HepG2 (cell line): ENCODE data around the gene PCSK2. TPM values are rescaled to one million over a fixed set of nuclear protein-coding genes. Genes with fewer than 3 reads are reported as not detected.

ENCODE experiments used
- EEA1 ChIP-seq: sonication (generic); formaldehyde crosslinking; IDR thresholded peaks from 2 replicates; pipeline ENCODE4 v1.5.1; 2020; ENCODE audit warnings: mild to moderate bottlenecking, missing genetic modification reagents, borderline replicate concordance
- FOXA3 ChIP-seq: IDR thresholded peaks from 2 replicates; pipeline ENCODE4 v1.6.1; 2016; ENCODE audit warnings: missing genetic modification reagents, missing compliant biosample characterization
- FOXO1 ChIP-seq: sonication (generic); formaldehyde crosslinking; IDR thresholded peaks from 2 replicates; pipeline ENCODE4 v1.4.0; 2020; ENCODE audit warnings: missing genetic modification reagents
- GATAD1 ChIP-seq: IDR thresholded peaks from 2 replicates; pipeline ENCODE4 v1.6.1; 2016; ENCODE audit warnings: missing genetic modification reagents, missing compliant biosample characterization
- HMG20A ChIP-seq: IDR thresholded peaks from 2 replicates; pipeline ENCODE4 v1.6.1; 2016; ENCODE audit warnings: borderline replicate concordance
- KLF9 ChIP-seq: IDR thresholded peaks from 2 replicates; pipeline ENCODE4 v1.6.1; 2016; ENCODE audit warnings: low read depth
- POLR2AphosphoS5 ChIP-seq: IDR thresholded peaks from 2 replicates; pipeline ENCODE4 v1.6.1; 2012; ENCODE audit warnings: low read depth, low read length
- RELA ChIP-seq: sonication (generic); formaldehyde crosslinking; IDR thresholded peaks from 2 replicates; pipeline ENCODE4 v1.4.0; 2020; ENCODE audit warnings: missing genetic modification reagents
- SOX13 ChIP-seq, 3 experiments: fragments of 450-650 bp in 1 of 3; sonication (generic) in 1 of 3; formaldehyde crosslinking in 1 of 3; IDR thresholded peaks in 2 of 3; conservative IDR thresholded peaks in 1 of 3; 2 replicates each; pipeline versions ENCODE4 v1.5.0 to v1.6.1; 2016 to 2020; ENCODE audit warnings: antibody characterized with exemption in 1 of 3, mild to moderate bottlenecking in 1 of 3, missing compliant biosample characterization in 1 of 3, missing genetic modification reagents in 1 of 3, moderate library complexity in 1 of 3
- YY1 ChIP-seq: IDR thresholded peaks from 2 replicates; pipeline ENCODE4 v1.6.1; 2011; ENCODE audit warnings: low read length, low read depth, moderate library complexity, mild to moderate bottlenecking; ENCODE audit not compliant: insufficient read depth, insufficient replicate concordance
- ZBTB7B ChIP-seq: sonication (generic); formaldehyde crosslinking; IDR thresholded peaks from 2 replicates; pipeline ENCODE4 v1.4.0; 2020; ENCODE audit warnings: missing genetic modification reagents
- ZNF629 ChIP-seq: sonication (generic); formaldehyde crosslinking; conservative IDR thresholded peaks from 2 replicates; pipeline ENCODE4 v1.5.0; 2020; ENCODE audit warnings: missing genetic modification reagents
- polyA plus RNA-seq, 8 experiments: library from polyadenylated mRNA; depleted of rRNA in 3 of 8; stranded (reverse) in 7 of 8; unstranded in 1 of 8; fragments of >200 nt; fragmentation: Illumina TruSeq in 4 of 8; extraction: Trizol in 4 of 8; gene quantifications; 2 replicates each; pipeline versions ENCODE4 v1.2.1 to v1.2.3, GENCODE V29; 2011 to 2016; ENCODE audit warnings: low read depth in 4 of 8, missing spikeins in 1 of 8, mixed read lengths in 1 of 8; ENCODE audit not compliant: insufficient read depth in 1 of 8
- total RNA-seq, 5 experiments: library from RNA; depleted of rRNA; stranded (reverse); fragments of >200 nt; fragmentation: Illumina TruSeq; extraction: Trizol; gene quantifications; 2 replicates each; pipeline ENCODE4 v1.2.3, GENCODE V29; 2016; ENCODE audit warnings: low read depth in 1 of 5
- TF ChIP-seq, protein P1 (sequence below): sonication (generic); formaldehyde crosslinking; IDR thresholded peaks from 2 replicates; pipeline ENCODE4 v1.4.0; 2020; ENCODE audit warnings: missing genetic modification reagents, borderline replicate concordance
- TF ChIP-seq, protein P2 (sequence below): sonication (generic); formaldehyde crosslinking; IDR thresholded peaks from 2 replicates; pipeline ENCODE4 v1.4.0; 2020; ENCODE audit warnings: mild to moderate bottlenecking, missing genetic modification reagents
- TF ChIP-seq, protein P3 (sequence below): sonication (generic); formaldehyde crosslinking; IDR thresholded peaks from 2 replicates; pipeline ENCODE4 v1.4.0; 2020; ENCODE audit warnings: missing genetic modification reagents
- TF ChIP-seq, protein P4 (sequence below): sonication (generic); formaldehyde crosslinking; IDR thresholded peaks from 2 replicates; pipeline ENCODE4 v1.9.0; 2021; ENCODE audit warnings: missing genetic modification reagents, borderline replicate concordance
- TF ChIP-seq, protein P5 (sequence below): sonication (generic); formaldehyde crosslinking; conservative IDR thresholded peaks from 2 replicates; pipeline ENCODE4 v1.4.0; 2020; ENCODE audit warnings: missing genetic modification reagents

Gene PCSK2
- total and polyA plus RNA-seq, 2 of the 13 experiments (the other 11 are each of a cell fraction or from before 2014, with no cell fraction given) = not detected

DNA sequence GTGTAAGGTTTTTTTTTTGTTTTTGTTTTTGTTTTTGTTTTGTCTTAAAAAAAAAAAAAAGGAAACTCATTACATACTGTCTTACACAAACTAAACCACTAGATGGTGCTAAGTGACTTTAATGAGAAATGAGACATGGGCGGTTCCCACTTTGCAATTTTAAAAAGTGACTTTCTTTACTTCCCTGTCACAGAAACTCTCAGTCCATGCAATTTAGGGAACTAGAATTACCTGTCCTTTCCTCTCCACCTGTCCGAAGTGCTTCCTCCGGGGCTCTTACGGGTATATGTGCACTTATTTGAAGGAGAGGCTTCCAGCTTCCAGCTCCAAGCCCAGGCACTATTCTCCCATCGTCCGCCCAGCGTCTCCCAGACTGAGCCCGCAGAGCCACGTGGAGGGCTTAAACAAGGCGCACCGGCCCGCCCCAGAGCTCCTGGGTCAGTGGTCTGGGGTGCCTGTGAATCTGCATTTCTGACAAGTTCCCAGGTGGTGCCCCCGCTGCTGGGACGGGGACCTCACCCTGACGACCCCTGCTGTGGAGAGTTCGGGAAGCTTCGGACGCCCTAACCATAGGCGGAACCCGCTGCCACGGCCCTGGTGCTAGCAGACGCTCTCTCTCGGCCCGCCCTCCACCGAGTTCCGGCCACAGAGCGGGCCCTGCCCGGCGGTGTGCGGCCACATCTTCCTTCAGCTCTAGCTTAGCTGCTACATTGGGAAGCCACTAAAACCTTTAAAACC, 278.2 kb downstream of the PCSK2 start (continued):
- TF ChIP-seq, protein P1, sequence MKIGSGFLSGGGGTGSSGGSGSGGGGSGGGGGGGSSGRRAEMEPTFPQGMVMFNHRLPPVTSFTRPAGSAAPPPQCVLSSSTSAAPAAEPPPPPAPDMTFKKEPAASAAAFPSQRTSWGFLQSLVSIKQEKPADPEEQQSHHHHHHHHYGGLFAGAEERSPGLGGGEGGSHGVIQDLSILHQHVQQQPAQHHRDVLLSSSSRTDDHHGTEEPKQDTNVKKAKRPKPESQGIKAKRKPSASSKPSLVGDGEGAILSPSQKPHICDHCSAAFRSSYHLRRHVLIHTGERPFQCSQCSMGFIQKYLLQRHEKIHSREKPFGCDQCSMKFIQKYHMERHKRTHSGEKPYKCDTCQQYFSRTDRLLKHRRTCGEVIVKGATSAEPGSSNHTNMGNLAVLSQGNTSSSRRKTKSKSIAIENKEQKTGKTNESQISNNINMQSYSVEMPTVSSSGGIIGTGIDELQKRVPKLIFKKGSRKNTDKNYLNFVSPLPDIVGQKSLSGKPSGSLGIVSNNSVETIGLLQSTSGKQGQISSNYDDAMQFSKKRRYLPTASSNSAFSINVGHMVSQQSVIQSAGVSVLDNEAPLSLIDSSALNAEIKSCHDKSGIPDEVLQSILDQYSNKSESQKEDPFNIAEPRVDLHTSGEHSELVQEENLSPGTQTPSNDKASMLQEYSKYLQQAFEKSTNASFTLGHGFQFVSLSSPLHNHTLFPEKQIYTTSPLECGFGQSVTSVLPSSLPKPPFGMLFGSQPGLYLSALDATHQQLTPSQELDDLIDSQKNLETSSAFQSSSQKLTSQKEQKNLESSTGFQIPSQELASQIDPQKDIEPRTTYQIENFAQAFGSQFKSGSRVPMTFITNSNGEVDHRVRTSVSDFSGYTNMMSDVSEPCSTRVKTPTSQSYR (CRISPR knock-in tag) = no peak
- no peak for TF ChIP-seq KLF9 (CRISPR knock-in tag)
- TF ChIP-seq, protein P2, sequence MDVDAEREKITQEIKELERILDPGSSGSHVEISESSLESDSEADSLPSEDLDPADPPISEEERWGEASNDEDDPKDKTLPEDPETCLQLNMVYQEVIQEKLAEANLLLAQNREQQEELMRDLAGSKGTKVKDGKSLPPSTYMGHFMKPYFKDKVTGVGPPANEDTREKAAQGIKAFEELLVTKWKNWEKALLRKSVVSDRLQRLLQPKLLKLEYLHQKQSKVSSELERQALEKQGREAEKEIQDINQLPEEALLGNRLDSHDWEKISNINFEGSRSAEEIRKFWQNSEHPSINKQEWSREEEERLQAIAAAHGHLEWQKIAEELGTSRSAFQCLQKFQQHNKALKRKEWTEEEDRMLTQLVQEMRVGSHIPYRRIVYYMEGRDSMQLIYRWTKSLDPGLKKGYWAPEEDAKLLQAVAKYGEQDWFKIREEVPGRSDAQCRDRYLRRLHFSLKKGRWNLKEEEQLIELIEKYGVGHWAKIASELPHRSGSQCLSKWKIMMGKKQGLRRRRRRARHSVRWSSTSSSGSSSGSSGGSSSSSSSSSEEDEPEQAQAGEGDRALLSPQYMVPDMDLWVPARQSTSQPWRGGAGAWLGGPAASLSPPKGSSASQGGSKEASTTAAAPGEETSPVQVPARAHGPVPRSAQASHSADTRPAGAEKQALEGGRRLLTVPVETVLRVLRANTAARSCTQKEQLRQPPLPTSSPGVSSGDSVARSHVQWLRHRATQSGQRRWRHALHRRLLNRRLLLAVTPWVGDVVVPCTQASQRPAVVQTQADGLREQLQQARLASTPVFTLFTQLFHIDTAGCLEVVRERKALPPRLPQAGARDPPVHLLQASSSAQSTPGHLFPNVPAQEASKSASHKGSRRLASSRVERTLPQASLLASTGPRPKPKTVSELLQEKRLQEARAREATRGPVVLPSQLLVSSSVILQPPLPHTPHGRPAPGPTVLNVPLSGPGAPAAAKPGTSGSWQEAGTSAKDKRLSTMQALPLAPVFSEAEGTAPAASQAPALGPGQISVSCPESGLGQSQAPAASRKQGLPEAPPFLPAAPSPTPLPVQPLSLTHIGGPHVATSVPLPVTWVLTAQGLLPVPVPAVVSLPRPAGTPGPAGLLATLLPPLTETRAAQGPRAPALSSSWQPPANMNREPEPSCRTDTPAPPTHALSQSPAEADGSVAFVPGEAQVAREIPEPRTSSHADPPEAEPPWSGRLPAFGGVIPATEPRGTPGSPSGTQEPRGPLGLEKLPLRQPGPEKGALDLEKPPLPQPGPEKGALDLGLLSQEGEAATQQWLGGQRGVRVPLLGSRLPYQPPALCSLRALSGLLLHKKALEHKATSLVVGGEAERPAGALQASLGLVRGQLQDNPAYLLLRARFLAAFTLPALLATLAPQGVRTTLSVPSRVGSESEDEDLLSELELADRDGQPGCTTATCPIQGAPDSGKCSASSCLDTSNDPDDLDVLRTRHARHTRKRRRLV (CRISPR knock-in tag) = peak; percentile 93
- TF ChIP-seq YY1 = no peak
- no peak; the same call in 1 of the 2 replicates for TF ChIP-seq GATAD1 (CRISPR knock-in tag)
- no peak for TF ChIP-seq FOXA3 (CRISPR knock-in tag)
- no peak for TF ChIP-seq FOXO1 (CRISPR knock-in tag)
- no peak for TF ChIP-seq SOX13 (IDR thresholded peaks at IDR 0.05)
- TF ChIP-seq SOX13 (CRISPR knock-in tag; conservative IDR thresholded peaks at IDR 0.05 in 1 of 2, IDR thresholded peaks at IDR 0.05 in 1 of 2) = no peak
- TF ChIP-seq, protein P3, sequence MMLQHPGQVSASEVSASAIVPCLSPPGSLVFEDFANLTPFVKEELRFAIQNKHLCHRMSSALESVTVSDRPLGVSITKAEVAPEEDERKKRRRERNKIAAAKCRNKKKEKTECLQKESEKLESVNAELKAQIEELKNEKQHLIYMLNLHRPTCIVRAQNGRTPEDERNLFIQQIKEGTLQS (CRISPR knock-in tag) = peak; percentile 20; the same call in 1 of the 2 replicates
- TF ChIP-seq EEA1 (CRISPR knock-in tag) = 0 out of 2 replicates have a peak, but pooled peaks have one; percentile 49
- TF ChIP-seq ZBTB7B (CRISPR knock-in tag) = 0 out of 2 replicates have a peak, but pooled peaks have one; percentile 57
- TF ChIP-seq RELA = no peak
- TF ChIP-seq ZNF629 (CRISPR knock-in tag) = no peak
- TF ChIP-seq, protein P4, sequence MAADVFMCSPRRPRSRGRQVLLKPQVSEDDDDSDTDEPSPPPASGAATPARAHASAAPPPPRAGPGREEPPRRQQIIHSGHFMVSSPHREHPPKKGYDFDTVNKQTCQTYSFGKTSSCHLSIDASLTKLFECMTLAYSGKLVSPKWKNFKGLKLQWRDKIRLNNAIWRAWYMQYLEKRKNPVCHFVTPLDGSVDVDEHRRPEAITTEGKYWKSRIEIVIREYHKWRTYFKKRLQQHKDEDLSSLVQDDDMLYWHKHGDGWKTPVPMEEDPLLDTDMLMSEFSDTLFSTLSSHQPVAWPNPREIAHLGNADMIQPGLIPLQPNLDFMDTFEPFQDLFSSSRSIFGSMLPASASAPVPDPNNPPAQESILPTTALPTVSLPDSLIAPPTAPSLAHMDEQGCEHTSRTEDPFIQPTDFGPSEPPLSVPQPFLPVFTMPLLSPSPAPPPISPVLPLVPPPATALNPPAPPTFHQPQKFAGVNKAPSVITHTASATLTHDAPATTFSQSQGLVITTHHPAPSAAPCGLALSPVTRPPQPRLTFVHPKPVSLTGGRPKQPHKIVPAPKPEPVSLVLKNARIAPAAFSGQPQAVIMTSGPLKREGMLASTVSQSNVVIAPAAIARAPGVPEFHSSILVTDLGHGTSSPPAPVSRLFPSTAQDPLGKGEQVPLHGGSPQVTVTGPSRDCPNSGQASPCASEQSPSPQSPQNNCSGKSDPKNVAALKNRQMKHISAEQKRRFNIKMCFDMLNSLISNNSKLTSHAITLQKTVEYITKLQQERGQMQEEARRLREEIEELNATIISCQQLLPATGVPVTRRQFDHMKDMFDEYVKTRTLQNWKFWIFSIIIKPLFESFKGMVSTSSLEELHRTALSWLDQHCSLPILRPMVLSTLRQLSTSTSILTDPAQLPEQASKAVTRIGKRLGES (CRISPR knock-in tag) = no peak
- TF ChIP-seq HMG20A (CRISPR knock-in tag) = no peak
- TF ChIP-seq, protein P5, sequence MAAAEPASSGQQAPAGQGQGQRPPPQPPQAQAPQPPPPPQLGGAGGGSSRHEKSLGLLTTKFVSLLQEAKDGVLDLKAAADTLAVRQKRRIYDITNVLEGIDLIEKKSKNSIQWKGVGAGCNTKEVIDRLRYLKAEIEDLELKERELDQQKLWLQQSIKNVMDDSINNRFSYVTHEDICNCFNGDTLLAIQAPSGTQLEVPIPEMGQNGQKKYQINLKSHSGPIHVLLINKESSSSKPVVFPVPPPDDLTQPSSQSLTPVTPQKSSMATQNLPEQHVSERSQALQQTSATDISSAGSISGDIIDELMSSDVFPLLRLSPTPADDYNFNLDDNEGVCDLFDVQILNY (CRISPR knock-in tag) = no peak
- TF ChIP-seq POLR2AphosphoS5 = no peak
